GM19025 (cell line): ENCODE measurements around the gene DPM2.

Source experiments
- ATAC-seq: cut with Tn5 transposase; IDR thresholded peaks from one replicate; pipeline ENCODE4 v1.9.1; 2021; ENCODE audit warnings: mild to moderate bottlenecking, low read depth, moderate library complexity; ENCODE audit not compliant: unreplicated experiment

Gene DPM2

GRCh38 chr9:127940593-127940992 lies 2.9 kb upstream of the DPM2 start:
- no peak for ATAC-seq

- ATAC-seq = no peak
These were observed 640 bp upstream of the DPM2 start for GRCh38 chr9:127938298-127938690.

GRCh38 chr9:127937056-127937387 lies 632 bp downstream of the DPM2 start:
- no peak for ATAC-seq

- no peak for ATAC-seq
These were observed 1.3 kb downstream of the DPM2 start for GRCh38 chr9:127936347-127936852.

- no peak for ATAC-seq
These were observed 1.9 kb downstream of the DPM2 start for GRCh38 chr9:127935765-127936221.

- ATAC-seq = no peak
These were observed 2.7 kb downstream of the DPM2 start for GRCh38 chr9:127934986-127935385.

GRCh38 chr9:127934248-127934647 lies 3.4 kb downstream of the DPM2 start:
- no peak for ATAC-seq

- ATAC-seq = peak; percentile 25
These were observed 6.4 kb downstream of the DPM2 start for GRCh38 chr9:127931092-127931881.

GRCh38 chr9:127930231-127931091 lies 7.2 kb downstream of the DPM2 start, which contains the start of gene PIP5KL1:
Gene PIP5KL1 (minus strand): TSS chr9:127930777. CDS start chr9:127930752, 25 bp downstream.
- peak; percentile 78 for ATAC-seq

- ATAC-seq = no peak
These were observed 8.1 kb downstream of the DPM2 start for GRCh38 chr9:127929625-127929979.

- no peak for ATAC-seq
These were observed 8.7 kb downstream of the DPM2 start for GRCh38 chr9:127928676-127929624.

GRCh38 chr9:127927988-127928675 lies 9.5 kb downstream of the DPM2 start:
- ATAC-seq = no peak

GRCh38 chr9:127927201-127927987 lies 10.3 kb downstream of the DPM2 start:
- ATAC-seq = no peak

- no peak for ATAC-seq
These were observed 10.8 kb downstream of the DPM2 start for GRCh38 chr9:127926906-127927200.

- no peak for ATAC-seq
These were observed 11.4 kb downstream of the DPM2 start for GRCh38 chr9:127925959-127926905.

GRCh38 chr9:127924736-127925444 lies 12.8 kb downstream of the DPM2 start:
- ATAC-seq = no peak

- no peak for ATAC-seq
These were observed 13.9 kb downstream of the DPM2 start for GRCh38 chr9:127923771-127924170.
